ENCODE results near the gene TRPV2. TPM values are rescaled to one million over a fixed set of nuclear protein-coding genes. Genes with fewer than 3 reads are reported as not detected.

Gene TRPV2
- total and polyA plus RNA-seq, 9 of the 15 experiments (the other 6 are each of a cell fraction or from before 2014, with no cell fraction given): 10.0 to 97.5 (median 30.3) TPM

DNA sequence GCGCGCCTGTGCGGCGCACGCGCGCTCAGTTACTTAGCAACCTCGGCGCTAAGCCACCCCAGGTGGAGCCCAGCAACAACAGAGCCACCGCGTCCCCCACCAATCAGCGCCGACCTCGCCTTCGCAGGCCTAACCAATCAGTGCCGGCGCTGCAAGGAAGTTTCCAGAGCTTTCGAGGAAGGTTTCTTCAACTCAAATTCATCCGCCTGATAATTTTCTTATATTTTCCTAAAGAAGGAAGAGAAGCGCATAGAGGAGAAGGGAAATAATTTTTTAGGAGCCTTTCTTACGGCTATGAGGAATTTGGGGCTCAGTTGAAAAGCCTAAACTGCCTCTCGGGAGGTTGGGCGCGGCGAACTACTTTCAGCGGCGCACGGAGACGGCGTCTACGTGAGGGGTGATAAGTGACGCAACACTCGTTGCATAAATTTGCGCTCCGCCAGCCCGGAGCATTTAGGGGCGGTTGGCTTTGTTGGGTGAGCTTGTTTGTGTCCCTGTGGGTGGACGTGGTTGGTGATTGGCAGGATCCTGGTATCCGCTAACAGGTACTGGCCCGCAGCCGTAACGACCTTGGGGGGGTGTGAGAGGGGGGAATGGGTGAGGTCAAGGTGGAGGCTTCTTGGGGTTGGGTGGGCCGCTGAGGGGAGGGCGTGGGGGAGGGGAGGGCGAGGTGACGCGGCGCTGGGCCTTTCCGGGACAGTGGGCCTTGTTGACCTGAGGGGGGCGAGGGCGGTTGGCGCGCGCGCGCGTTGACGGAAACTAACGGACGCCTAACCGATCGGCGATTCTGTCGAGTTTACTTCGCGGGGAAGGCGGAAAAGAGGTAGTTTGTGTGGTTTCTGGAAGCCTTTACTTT is 34.5 kb upstream of the TRPV2 start, which contains the start of gene UBB (continued):
- TF ChIP-seq, protein P1, sequence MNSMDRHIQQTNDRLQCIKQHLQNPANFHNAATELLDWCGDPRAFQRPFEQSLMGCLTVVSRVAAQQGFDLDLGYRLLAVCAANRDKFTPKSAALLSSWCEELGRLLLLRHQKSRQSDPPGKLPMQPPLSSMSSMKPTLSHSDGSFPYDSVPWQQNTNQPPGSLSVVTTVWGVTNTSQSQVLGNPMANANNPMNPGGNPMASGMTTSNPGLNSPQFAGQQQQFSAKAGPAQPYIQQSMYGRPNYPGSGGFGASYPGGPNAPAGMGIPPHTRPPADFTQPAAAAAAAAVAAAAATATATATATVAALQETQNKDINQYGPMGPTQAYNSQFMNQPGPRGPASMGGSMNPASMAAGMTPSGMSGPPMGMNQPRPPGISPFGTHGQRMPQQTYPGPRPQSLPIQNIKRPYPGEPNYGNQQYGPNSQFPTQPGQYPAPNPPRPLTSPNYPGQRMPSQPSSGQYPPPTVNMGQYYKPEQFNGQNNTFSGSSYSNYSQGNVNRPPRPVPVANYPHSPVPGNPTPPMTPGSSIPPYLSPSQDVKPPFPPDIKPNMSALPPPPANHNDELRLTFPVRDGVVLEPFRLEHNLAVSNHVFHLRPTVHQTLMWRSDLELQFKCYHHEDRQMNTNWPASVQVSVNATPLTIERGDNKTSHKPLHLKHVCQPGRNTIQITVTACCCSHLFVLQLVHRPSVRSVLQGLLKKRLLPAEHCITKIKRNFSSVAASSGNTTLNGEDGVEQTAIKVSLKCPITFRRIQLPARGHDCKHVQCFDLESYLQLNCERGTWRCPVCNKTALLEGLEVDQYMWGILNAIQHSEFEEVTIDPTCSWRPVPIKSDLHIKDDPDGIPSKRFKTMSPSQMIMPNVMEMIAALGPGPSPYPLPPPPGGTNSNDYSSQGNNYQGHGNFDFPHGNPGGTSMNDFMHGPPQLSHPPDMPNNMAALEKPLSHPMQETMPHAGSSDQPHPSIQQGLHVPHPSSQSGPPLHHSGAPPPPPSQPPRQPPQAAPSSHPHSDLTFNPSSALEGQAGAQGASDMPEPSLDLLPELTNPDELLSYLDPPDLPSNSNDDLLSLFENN (IDR thresholded peaks at IDR 0.05; ENCODE audit: low read depth in 2 of 2, low read length in 2 of 2): peak in 1 of 2 experiments; percentile 78; a peak in 2 of 4 replicates
- TF ChIP-seq, protein P2, sequence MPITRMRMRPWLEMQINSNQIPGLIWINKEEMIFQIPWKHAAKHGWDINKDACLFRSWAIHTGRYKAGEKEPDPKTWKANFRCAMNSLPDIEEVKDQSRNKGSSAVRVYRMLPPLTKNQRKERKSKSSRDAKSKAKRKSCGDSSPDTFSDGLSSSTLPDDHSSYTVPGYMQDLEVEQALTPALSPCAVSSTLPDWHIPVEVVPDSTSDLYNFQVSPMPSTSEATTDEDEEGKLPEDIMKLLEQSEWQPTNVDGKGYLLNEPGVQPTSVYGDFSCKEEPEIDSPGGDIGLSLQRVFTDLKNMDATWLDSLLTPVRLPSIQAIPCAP (CRISPR knock-in tag; IDR thresholded peaks at IDR 0.05; ENCODE audit: borderline replicate concordance): no peak
- no peak for TF ChIP-seq PHB2 (IDR thresholded peaks at IDR 0.05; ENCODE audit: low read depth)
- TF ChIP-seq MAFF (IDR thresholded peaks at IDR 0.05; ENCODE audit: low read length): no peak
- TF ChIP-seq RFX1 (IDR thresholded peaks at IDR 0.05): peak; percentile 92
- TF ChIP-seq C11orf30 (IDR thresholded peaks at IDR 0.05; ENCODE audit: low read depth): peak; percentile 53
- TF ChIP-seq, protein P3, sequence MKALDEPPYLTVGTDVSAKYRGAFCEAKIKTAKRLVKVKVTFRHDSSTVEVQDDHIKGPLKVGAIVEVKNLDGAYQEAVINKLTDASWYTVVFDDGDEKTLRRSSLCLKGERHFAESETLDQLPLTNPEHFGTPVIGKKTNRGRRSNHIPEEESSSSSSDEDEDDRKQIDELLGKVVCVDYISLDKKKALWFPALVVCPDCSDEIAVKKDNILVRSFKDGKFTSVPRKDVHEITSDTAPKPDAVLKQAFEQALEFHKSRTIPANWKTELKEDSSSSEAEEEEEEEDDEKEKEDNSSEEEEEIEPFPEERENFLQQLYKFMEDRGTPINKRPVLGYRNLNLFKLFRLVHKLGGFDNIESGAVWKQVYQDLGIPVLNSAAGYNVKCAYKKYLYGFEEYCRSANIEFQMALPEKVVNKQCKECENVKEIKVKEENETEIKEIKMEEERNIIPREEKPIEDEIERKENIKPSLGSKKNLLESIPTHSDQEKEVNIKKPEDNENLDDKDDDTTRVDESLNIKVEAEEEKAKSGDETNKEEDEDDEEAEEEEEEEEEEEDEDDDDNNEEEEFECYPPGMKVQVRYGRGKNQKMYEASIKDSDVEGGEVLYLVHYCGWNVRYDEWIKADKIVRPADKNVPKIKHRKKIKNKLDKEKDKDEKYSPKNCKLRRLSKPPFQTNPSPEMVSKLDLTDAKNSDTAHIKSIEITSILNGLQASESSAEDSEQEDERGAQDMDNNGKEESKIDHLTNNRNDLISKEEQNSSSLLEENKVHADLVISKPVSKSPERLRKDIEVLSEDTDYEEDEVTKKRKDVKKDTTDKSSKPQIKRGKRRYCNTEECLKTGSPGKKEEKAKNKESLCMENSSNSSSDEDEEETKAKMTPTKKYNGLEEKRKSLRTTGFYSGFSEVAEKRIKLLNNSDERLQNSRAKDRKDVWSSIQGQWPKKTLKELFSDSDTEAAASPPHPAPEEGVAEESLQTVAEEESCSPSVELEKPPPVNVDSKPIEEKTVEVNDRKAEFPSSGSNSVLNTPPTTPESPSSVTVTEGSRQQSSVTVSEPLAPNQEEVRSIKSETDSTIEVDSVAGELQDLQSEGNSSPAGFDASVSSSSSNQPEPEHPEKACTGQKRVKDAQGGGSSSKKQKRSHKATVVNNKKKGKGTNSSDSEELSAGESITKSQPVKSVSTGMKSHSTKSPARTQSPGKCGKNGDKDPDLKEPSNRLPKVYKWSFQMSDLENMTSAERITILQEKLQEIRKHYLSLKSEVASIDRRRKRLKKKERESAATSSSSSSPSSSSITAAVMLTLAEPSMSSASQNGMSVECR (CRISPR knock-in tag; IDR thresholded peaks at IDR 0.05): peak; percentile 41; the same call in 1 of the 2 replicates
- TF ChIP-seq MEIS2 (IDR thresholded peaks at IDR 0.05; ENCODE audit: partially characterized antibody): no peak
- TF ChIP-seq, protein P4, sequence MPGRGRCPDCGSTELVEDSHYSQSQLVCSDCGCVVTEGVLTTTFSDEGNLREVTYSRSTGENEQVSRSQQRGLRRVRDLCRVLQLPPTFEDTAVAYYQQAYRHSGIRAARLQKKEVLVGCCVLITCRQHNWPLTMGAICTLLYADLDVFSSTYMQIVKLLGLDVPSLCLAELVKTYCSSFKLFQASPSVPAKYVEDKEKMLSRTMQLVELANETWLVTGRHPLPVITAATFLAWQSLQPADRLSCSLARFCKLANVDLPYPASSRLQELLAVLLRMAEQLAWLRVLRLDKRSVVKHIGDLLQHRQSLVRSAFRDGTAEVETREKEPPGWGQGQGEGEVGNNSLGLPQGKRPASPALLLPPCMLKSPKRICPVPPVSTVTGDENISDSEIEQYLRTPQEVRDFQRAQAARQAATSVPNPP (IDR thresholded peaks at IDR 0.05; ENCODE audit: borderline replicate concordance, insufficient read depth, insufficient read length): no peak
